PC-3 (cell line): ENCODE measurements around the gene SNX8.

Experiments used
- CTCF ChIP-seq: fragments of 300-600 bp; sonication (generic); conservative IDR thresholded peaks from 2 replicates; pipeline ENCODE4 v1.5.1; 2017; ENCODE audit warnings: antibody characterized with exemption, low read depth, mild to moderate bottlenecking, low read length
- EZH2 ChIP-seq: fragments of 300-600 bp; sonication (generic); IDR thresholded peaks from one replicate; pipeline ENCODE4 v1.6.1; 2017; ENCODE audit warnings: antibody characterized with exemption, mild to moderate bottlenecking, low read length; ENCODE audit not compliant: unreplicated experiment

DNA sequence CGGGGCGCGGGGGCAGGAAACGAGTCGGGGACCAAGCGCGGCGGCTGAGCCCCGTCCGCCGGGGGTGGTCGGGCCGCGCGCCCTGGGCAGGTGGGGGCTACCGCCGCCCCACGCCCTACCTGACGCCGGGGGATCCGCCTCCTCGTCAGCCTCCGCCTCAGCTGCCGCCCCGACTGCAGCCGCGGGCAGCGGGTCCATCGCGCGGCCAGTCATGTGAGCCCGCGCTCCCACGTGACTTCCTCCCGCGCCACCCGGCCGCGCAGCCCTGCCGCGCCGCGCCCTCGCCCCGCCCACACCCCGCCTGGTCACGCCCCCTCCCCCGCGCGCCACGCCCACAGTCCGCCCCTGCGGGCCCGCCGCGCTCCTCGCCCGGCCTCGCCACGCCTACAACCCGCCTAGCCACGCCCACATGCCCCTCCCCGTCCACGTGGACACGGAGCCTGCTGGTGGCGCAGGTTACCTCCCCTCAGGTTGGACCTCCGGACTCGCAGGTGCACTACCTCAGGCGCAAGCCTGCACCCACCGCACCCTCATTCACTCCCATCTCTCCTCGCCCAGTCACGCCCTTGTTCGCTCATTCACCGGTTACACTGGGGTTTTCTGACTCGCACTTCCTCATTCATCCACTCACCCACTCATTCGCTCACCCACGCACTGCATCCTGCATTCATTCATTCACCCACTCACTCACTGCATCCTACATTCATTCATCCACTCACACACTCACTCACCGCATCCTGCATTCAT is at the start of gene SNX8:
- no peak for TF ChIP-seq CTCF
- no peak for TF ChIP-seq EZH2
